GM13977 (cell line): ENCODE results near the gene SYPL2.

Experiments
- DNase-seq: peaks from one replicate; pipeline ENCODE4 v3.0.0; 2012; ENCODE audit warnings: low spot score
- in situ Hi-C: fragments of 300-500 bp; cut with MboI; formaldehyde crosslinking; loops from one replicate; pipeline ENCODE4 v1.12.0; 2022; ENCODE audit warnings: low sequenced_read_pairs, low pct_unique_long_range_greater_than_20kb, mixed read lengths, inconsistent platforms; ENCODE audit not compliant: unreplicated experiment
- TF ChIP-seq, protein P1 (sequence below): IDR thresholded peaks from 2 replicates; pipeline ENCODE4 v1.5.1; 2012; ENCODE audit warnings: mild to moderate bottlenecking, control low read depth; ENCODE audit not compliant: insufficient read depth; ENCODE audit errors: extremely low read depth, missing control alignments

The SYPL2 gene

GRCh38 chr1:109509176-109510134 is 43.1 kb downstream of the SYPL2 start, which contains the start of gene AMIGO1:
TSS of gene AMIGO1 (minus strand) at chr1:109509727. CDS start at chr1:109508912, 815 bp downstream.
- TF ChIP-seq, protein P1, sequence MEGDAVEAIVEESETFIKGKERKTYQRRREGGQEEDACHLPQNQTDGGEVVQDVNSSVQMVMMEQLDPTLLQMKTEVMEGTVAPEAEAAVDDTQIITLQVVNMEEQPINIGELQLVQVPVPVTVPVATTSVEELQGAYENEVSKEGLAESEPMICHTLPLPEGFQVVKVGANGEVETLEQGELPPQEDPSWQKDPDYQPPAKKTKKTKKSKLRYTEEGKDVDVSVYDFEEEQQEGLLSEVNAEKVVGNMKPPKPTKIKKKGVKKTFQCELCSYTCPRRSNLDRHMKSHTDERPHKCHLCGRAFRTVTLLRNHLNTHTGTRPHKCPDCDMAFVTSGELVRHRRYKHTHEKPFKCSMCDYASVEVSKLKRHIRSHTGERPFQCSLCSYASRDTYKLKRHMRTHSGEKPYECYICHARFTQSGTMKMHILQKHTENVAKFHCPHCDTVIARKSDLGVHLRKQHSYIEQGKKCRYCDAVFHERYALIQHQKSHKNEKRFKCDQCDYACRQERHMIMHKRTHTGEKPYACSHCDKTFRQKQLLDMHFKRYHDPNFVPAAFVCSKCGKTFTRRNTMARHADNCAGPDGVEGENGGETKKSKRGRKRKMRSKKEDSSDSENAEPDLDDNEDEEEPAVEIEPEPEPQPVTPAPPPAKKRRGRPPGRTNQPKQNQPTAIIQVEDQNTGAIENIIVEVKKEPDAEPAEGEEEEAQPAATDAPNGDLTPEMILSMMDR = no peak
- in situ Hi-C loops = no loop called here
- DNase-seq = peak; percentile 88

DNA sequence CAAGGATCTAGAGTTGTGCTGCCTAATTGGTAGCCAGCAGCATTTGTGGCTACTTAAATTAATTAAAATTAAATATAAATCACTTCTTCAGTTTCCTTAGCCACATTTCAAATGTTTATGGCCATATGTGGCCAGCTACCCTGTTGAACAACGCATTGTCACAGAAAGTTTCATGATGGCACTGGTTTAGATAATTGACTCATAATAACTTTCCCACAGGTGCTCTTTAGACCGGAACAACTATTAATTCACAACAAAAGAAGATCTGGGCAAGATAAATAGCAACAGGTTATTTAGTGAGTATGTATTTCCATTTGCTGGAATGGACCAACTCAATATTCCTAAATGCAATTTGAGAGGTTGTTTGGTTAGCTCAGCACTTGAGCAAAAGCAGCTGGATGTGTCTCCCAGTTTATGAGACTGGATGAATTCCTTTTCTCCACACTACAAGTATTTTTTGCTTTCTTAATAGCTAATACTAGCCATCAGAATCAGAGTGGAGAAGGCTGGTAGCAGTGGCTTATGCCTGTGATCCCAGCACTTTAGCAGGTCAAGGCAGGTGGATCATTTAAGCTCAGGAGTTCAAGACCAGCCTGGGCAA is 46.9 kb downstream of the SYPL2 start:
- in situ Hi-C loops = no loop called here
- no peak for DNase-seq
- TF ChIP-seq, protein P1 = no peak

- in situ Hi-C loops = no loop called here
- TF ChIP-seq, protein P1 = no peak
- no peak for DNase-seq
Observed at GRCh38 chr1:109514846-109515245, 48.5 kb downstream of the SYPL2 start.

DNA sequence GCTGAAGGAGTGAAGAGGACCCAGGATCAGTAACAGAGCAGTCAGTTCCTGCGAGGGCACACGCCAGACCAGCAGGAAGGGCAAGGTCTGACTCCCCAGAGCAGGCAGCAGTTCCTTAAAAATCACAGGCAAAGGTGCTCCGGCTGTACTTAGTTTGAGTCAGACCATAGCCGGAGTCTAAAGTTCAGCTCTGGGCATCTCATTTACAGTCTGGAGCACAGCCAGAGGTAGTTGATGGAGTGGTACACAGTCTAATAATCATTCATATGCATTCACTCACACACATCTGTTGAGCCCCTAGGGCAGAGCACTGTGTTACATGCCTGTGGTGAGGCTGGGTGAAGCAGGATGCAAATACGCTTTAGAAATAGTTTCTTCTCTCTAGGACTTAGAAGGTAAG is 50.5 kb downstream of the SYPL2 start:
- DNase-seq = no peak
- in situ Hi-C loops = no loop called here

GRCh38 chr1:109517337-109517736 is 51.0 kb downstream of the SYPL2 start:
- no peak for DNase-seq
- in situ Hi-C loops = no loop called here
- TF ChIP-seq, protein P1 = no peak

More for the DNA sequence above, 50.5 kb downstream of the SYPL2 start:
- TF ChIP-seq, protein P1 = no peak

DNA sequence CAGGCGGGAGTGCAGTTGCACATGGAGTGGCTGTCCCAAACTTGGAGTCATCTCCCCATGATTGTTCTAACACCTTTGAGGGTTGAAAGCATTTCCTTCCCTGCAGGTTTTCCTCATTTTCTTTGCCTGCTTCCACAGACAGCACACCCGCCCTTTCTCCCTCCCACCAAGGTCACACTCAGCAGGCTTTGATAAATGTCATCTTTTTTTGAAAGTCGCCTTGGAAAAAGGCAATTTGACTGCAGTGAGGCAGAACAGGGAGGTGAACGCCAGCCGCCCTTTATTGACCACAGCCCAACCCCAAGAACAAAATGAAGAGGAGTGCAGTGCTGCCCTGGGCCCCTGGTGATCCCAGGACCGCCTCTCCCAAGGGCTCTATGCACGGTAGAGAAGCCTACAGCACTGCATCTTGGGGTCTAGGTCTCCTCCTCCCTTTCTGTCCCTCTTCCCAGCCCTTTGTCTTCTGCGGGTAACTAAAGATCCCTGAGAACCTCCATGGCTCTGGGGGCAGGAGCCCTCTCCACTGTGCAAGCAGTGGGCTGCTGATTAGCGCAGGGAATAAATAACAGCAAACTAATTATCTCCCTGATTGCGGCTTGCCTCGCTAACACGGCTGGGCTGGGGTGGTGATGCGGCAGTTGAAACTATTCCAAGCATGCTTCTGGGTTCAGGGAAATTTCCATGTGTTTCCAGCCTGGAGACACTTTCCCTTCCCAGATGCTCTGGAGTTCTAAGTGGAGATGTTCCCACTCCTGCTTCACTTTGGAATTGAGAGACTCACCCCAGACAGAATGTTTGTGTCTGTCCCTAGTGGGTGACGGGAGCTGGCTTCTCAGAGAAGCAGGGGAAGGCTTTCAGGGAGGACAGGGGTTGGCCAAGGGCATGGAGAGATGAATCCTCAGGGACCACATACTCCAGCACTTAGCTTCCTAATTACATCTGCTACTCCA is 54.9 kb downstream of the SYPL2 start:
- in situ Hi-C loops = no loop called here
- TF ChIP-seq, protein P1 = no peak
- DNase-seq = no peak
